Mucosa of gallbladder (tissue), 1 donor: ENCODE data around the gene CADPS2. TPM values are rescaled to one million over a fixed set of nuclear protein-coding genes. Genes with fewer than 3 reads are reported as not detected.
"Not testable (repeated sequence)": the region's sequence is repeated elsewhere in the genome, so short reads cannot be mapped to it uniquely, and the experiment has no call there.

Experiments used
- DNase-seq: peaks from one replicate; pipeline ENCODE4 v3.0.0-alpha.2; 2020; ENCODE audit warnings: low spot score
- total RNA-seq: library from RNA; stranded (reverse); gene quantifications from one replicate; pipeline ENCODE4 v1.2.1, GENCODE V29; 2021
- donor health status: DM: no; HTN: no; CAD: no.

Gene CADPS2
- total RNA-seq, 1 donor from 2014 or later = 38.4 TPM

GRCh38 chr7:122849957-122850328, 36.3 kb downstream of the CADPS2 start:
- no peak for DNase-seq

GRCh38 chr7:122849322-122849956, 36.8 kb downstream of the CADPS2 start:
- DNase-seq = no peak

GRCh38 chr7:122847871-122848473, 38.3 kb downstream of the CADPS2 start:
- no peak for DNase-seq

- no peak for DNase-seq
These were observed 39.7 kb downstream of the CADPS2 start for GRCh38 chr7:122846591-122846990.

GRCh38 chr7:122845286-122845685, 41.0 kb downstream of the CADPS2 start:
- DNase-seq = no peak

- DNase-seq = no peak
These were observed 41.9 kb downstream of the CADPS2 start for GRCh38 chr7:122844191-122844988.

- DNase-seq = no peak
These were observed 43.3 kb downstream of the CADPS2 start for GRCh38 chr7:122842971-122843370.

GRCh38 chr7:122836286-122836685, 50.0 kb downstream of the CADPS2 start:
- DNase-seq = not testable (repeated sequence)

- not testable (repeated sequence) for DNase-seq
These were observed 51.7 kb downstream of the CADPS2 start for GRCh38 chr7:122834571-122834942.

GRCh38 chr7:122833888-122834570, 52.2 kb downstream of the CADPS2 start:
- no peak for DNase-seq

GRCh38 chr7:122831436-122831835, 54.8 kb downstream of the CADPS2 start:
- no peak for DNase-seq

GRCh38 chr7:122829962-122830361, 56.3 kb downstream of the CADPS2 start:
- no peak for DNase-seq

GRCh38 chr7:122827763-122828162, 58.5 kb downstream of the CADPS2 start:
- DNase-seq = no peak

GRCh38 chr7:122813845-122814244, 72.4 kb downstream of the CADPS2 start:
- no peak for DNase-seq

- DNase-seq = no peak
These were observed 82.4 kb downstream of the CADPS2 start for GRCh38 chr7:122803851-122804250.

- DNase-seq = no peak
These were observed 82.9 kb downstream of the CADPS2 start for GRCh38 chr7:122803323-122803722.

GRCh38 chr7:122802301-122802751, 83.9 kb downstream of the CADPS2 start:
- DNase-seq = no peak

- DNase-seq = no peak
These were observed 94.2 kb downstream of the CADPS2 start for GRCh38 chr7:122791959-122792545.

GRCh38 chr7:122790591-122790990, 95.7 kb downstream of the CADPS2 start:
- no peak for DNase-seq

- no peak for DNase-seq
These were observed 96.1 kb downstream of the CADPS2 start for GRCh38 chr7:122790132-122790531.

- DNase-seq = no peak
These were observed 97.1 kb downstream of the CADPS2 start for GRCh38 chr7:122789156-122789555.
